IMR-90 (cell line): ENCODE data around the gene NCAPG2. TPM values are rescaled to one million over a fixed set of nuclear protein-coding genes. Genes with fewer than 3 reads are reported as not detected.

Experiments used
- ATAC-seq: fragments of 200-7000 bp; cut with Tn5 transposase; 2 replicates; pipeline ENCODE4 v1.9.1; 2020; ENCODE audit warnings: low read depth, mild to moderate bottlenecking, moderate library complexity
- BruUV-seq: library from RNA; stranded (reverse); fragments of 400-500 nt; replicated peaks from 2 replicates; lab custom pipeline; 2021; lab: Mats Ljungman, UMichigan
- CTCF ChIA-PET: fragments of 300-600 bp; formaldehyde crosslinking; extraction: SDS; loops from one replicate; lab custom pipeline; 2021; ENCODE audit warnings: antibody characterized with exemption; lab: Yijun Ruan, JAX
- POLR2A ChIA-PET: fragments of 300-600 bp; sonication (Branson Sonifier 250); formaldehyde crosslinking; loops from one replicate; lab custom pipeline; 2022; ENCODE audit warnings: antibody characterized with exemption; ENCODE audit not compliant: unreplicated experiment; lab: Charles Lee
- DNase-seq: peaks from one replicate; pipeline ENCODE4 v3.0.0; 2013
- H2AFZ ChIP-seq: replicated peaks from 2 replicates; pipeline ENCODE3; 2013; ENCODE audit warnings: low read length, mild to moderate bottlenecking; ENCODE audit not compliant: poor library complexity
- H2AK5ac ChIP-seq: 2 replicates; pipeline ENCODE4 v1.6.1; 2013; ENCODE audit warnings: low read depth, low read length, inconsistent platforms
- H2AK9ac ChIP-seq: replicated peaks from 2 replicates; pipeline ENCODE3; 2013; ENCODE audit warnings: mild to moderate bottlenecking, low read depth, low read length, moderate library complexity; ENCODE audit not compliant: poor library complexity
- H2BK120ac ChIP-seq: 2 replicates; pipeline ENCODE4 v1.6.1; 2013; ENCODE audit warnings: low read depth, low read length, inconsistent platforms
- H2BK15ac ChIP-seq: 3 replicates; pipeline ENCODE4 v1.6.1; 2013; ENCODE audit warnings: low read depth, low read length, inconsistent platforms
- H2BK20ac ChIP-seq: 2 replicates; pipeline ENCODE4 v1.6.1; 2013; ENCODE audit warnings: low read depth, mild to moderate bottlenecking, inconsistent platforms, low read length, moderate library complexity
- H2BK5ac ChIP-seq: 2 replicates; pipeline ENCODE4 v1.6.1; 2013; ENCODE audit warnings: mild to moderate bottlenecking, low read depth, low read length, inconsistent platforms; ENCODE audit not compliant: poor library complexity, severe bottlenecking
- H3K14ac ChIP-seq: replicated peaks from 2 replicates; pipeline ENCODE4 v1.6.1; 2013; ENCODE audit warnings: low read depth, low read length, inconsistent platforms
- H3K18ac ChIP-seq: 2 replicates; pipeline ENCODE4 v1.6.1; 2013; ENCODE audit warnings: low read depth, low read length, control low read depth
- H3K23ac ChIP-seq: 2 replicates; pipeline ENCODE4 v1.6.1; 2013; ENCODE audit warnings: low read depth, low read length, inconsistent platforms
- H3K27ac ChIP-seq: 2 replicates; pipeline ENCODE4 v1.5.1; 2013; ENCODE audit warnings: mild to moderate bottlenecking, control low read depth, low read length; ENCODE audit not compliant: insufficient read depth
- H3K27me3 ChIP-seq: 2 replicates; pipeline ENCODE4 v1.6.1; 2013; ENCODE audit warnings: low read length; ENCODE audit not compliant: control insufficient read depth, insufficient read depth
- H3K36me3 ChIP-seq: 2 replicates; pipeline ENCODE4 v1.6.1; 2013; ENCODE audit warnings: low read length, mixed read lengths; ENCODE audit not compliant: control insufficient read depth, insufficient read depth
- H3K4ac ChIP-seq: 2 replicates; pipeline ENCODE4 v1.6.1; 2013; ENCODE audit warnings: low read depth, low read length, inconsistent platforms
- H3K4me1 ChIP-seq: 2 replicates; pipeline ENCODE4 v1.6.1; 2013; ENCODE audit warnings: low read length, mixed read lengths; ENCODE audit not compliant: control insufficient read depth, insufficient read depth
- H3K4me2 ChIP-seq: 2 replicates; pipeline ENCODE4 v1.6.1; 2013; ENCODE audit warnings: low read depth, mild to moderate bottlenecking, control low read depth, low read length, moderate library complexity
- H3K4me3 ChIP-seq: 2 replicates; pipeline ENCODE4 v1.5.1; 2013; ENCODE audit warnings: low read depth, mild to moderate bottlenecking, control low read depth, low read length, moderate library complexity; ENCODE audit not compliant: insufficient read depth
- H3K56ac ChIP-seq: 2 replicates; pipeline ENCODE4 v1.6.1; 2013; ENCODE audit warnings: low read length, inconsistent platforms; ENCODE audit not compliant: insufficient read depth; ENCODE audit errors: extremely low read depth
- H3K79me1 ChIP-seq, 2 experiments: 2 replicates each; pipeline ENCODE4 v1.6.1; 2013; ENCODE audit warnings: low read length in 2 of 2, inconsistent platforms in 1 of 2, low read depth in 1 of 2
- H3K9ac ChIP-seq: 2 replicates; pipeline ENCODE4 v1.6.1; 2013; ENCODE audit warnings: low read depth, low read length, control low read depth
- H3K9me1 ChIP-seq: 2 replicates; pipeline ENCODE4 v1.6.1; 2013; ENCODE audit warnings: low read length, inconsistent platforms; ENCODE audit not compliant: insufficient read depth
- H3K9me3 ChIP-seq: 2 replicates; pipeline ENCODE4 v1.6.1; 2013; ENCODE audit warnings: low read length; ENCODE audit not compliant: control insufficient read depth, insufficient read depth
- H4K20me1 ChIP-seq: 2 replicates; pipeline ENCODE4 v1.6.1; 2013; ENCODE audit warnings: low read length, inconsistent platforms; ENCODE audit not compliant: insufficient read depth
- H4K5ac ChIP-seq: 2 replicates; pipeline ENCODE4 v1.6.1; 2013; ENCODE audit warnings: mild to moderate bottlenecking, low read depth, low read length, control low read depth
- H4K8ac ChIP-seq, 2 experiments: 2 replicates each; pipeline ENCODE4 v1.6.1; 2013; ENCODE audit warnings: low read depth in 2 of 2, low read length in 2 of 2, control low read depth in 1 of 2, inconsistent platforms in 1 of 2
- H4K91ac ChIP-seq: 2 replicates; pipeline ENCODE4 v1.6.1; 2013; ENCODE audit warnings: low read depth, low read length, inconsistent platforms; ENCODE audit not compliant: insufficient read depth
- BHLHE40 ChIP-seq: fragments of 150-350 bp; IDR thresholded peaks from 2 replicates; pipeline ENCODE4 v1.6.1; 2016; ENCODE audit warnings: mild to moderate bottlenecking, low read depth, low read length
- CEBPB ChIP-seq: IDR thresholded peaks from 2 replicates; pipeline ENCODE4 v1.6.1; 2012; ENCODE audit warnings: low read depth, low read length, improper control_type of control experiment
- FOS ChIP-seq: fragments of 150-350 bp; IDR thresholded peaks from 2 replicates; pipeline ENCODE4 v1.6.1; 2016; ENCODE audit warnings: low read depth, low read length
- MAZ ChIP-seq: IDR thresholded peaks from 2 replicates; pipeline ENCODE4 v1.6.1; 2012; ENCODE audit warnings: low read depth, mild to moderate bottlenecking, low read length, improper control_type of control experiment, moderate library complexity, borderline replicate concordance
- MXI1 ChIP-seq: IDR thresholded peaks from 2 replicates; pipeline ENCODE4 v1.6.1; 2012; ENCODE audit warnings: low read depth, mild to moderate bottlenecking, low read length, moderate library complexity, borderline replicate concordance
- NFE2L2 ChIP-seq: fragments of 150-350 bp; IDR thresholded peaks from 2 replicates; pipeline ENCODE4 v1.6.1; 2016; ENCODE audit warnings: low read depth, mild to moderate bottlenecking, low read length
- RAD21 ChIP-seq: IDR thresholded peaks from 2 replicates; pipeline ENCODE4 v1.6.1; 2012; ENCODE audit warnings: low read length, improper control_type of control experiment
- RFX5 ChIP-seq: IDR thresholded peaks from 2 replicates; pipeline ENCODE4 v1.8.0; 2012; ENCODE audit warnings: low read depth, mild to moderate bottlenecking, low read length, moderate library complexity
- WGBS, 2 experiments: methylation state at CpG; one replicate each; pipeline versions ENCODE4 v1.1.5 to v1.1.7; 2013; ENCODE audit warnings: missing lambda C conversion rate in 2 of 2; ENCODE audit not compliant: insufficient read length in 1 of 2; ENCODE audit errors: extremely low coverage in 2 of 2; 5-methylcytosine and 5-hydroxymethylcytosine counted together
- dilution Hi-C: fragments of 300-500 bp; cut with HindIII; formaldehyde crosslinking; loops from one replicate; pipeline ENCODE4 v1.14.3; 2018; ENCODE audit warnings: low sequenced_read_pairs; ENCODE audit not compliant: unreplicated experiment
- in situ Hi-C: fragments of 300-500 bp; cut with MboI; formaldehyde crosslinking; loops from 3 replicates; pipeline ENCODE4 v1.14.3; 2019; ENCODE audit warnings: low sequenced_read_pairs, inconsistent platforms, mixed read lengths
- intact Hi-C: fragments of 100-400 bp; cut with micrococcal nuclease; formaldehyde crosslinking; loops from 2 replicates; pipeline ENCODE4 v1.10.0; 2022
- polyA plus RNA-seq, 3 experiments: library from polyadenylated mRNA; depleted of rRNA; stranded (reverse); fragments of >200 nt; gene quantifications; 2 replicates each; pipeline ENCODE4 v1.2.3, GENCODE V29; 2012; ENCODE audit warnings: low replicate concordance in 1 of 3
- total RNA-seq: library from RNA; depleted of rRNA; stranded (reverse); fragments of >200 nt; gene quantifications from 2 replicates; pipeline ENCODE4 v1.2.3, GENCODE V29; 2012
- TF ChIP-seq, protein P1 (sequence below): conservative IDR thresholded peaks from 2 replicates; pipeline ENCODE4 v1.5.1; 2012; ENCODE audit warnings: mild to moderate bottlenecking, low read depth, low read length, improper control_type of control experiment
- TF ChIP-seq, protein P2 (sequence below): fragments of 150-350 bp; IDR thresholded peaks from 2 replicates; pipeline ENCODE4 v1.6.1; 2017; ENCODE audit warnings: mild to moderate bottlenecking, antibody characterized with exemption, low read length, low read depth

Gene NCAPG2
- total and polyA plus RNA-seq, 2 of the 4 experiments (the other 2 are of a cell fraction): 25.6 to 25.8 TPM

DNA sequence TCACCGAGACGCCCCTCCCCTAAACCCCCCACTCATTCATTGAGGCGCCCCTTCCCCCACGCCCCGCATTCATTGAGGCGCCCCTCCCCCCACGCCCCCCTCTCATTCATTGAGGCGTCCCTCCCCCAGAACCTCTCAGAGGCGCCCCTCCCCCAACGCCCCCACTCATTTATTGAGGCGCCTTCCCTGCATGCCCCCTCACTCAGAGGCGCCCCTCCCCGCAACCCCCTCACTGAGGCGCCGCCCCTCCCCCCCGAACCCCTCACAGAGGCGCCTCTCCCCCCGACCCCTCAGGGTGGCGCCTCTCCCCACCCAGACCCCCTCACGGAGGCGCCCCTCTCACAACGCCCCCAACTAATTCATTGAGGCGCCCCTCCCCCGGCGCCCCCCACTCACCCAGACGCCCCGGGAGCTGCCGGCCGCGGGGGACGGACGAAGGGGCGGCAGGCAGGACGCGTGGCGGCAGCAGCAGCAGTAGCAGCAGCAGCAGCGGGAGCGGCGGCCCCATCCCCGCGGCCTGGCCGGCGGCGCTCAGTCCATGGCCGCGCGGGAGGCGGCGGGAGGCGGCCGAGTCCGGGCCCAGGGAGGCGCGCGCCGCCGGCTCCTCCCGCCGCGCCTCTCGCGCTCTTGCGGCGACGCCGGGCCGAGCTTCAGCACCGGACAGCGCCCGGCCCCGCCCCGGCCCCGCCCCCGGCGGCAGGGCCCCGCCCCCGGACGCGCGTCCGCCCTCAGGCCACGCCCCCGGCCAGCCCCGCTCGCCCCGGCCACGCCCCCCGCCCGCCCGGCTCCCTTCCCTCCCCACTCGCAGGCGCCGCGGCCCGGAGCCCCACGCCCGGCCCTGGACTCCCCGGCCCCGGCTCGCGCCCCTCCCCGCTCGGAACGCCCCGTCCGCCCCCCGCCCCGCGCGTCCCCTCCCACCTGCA is 117.2 kb downstream of the NCAPG2 start, which contains the start of gene PTPRN2 (continued):
- TF ChIP-seq RFX5: no peak
- TF ChIP-seq MXI1: no peak

DNA sequence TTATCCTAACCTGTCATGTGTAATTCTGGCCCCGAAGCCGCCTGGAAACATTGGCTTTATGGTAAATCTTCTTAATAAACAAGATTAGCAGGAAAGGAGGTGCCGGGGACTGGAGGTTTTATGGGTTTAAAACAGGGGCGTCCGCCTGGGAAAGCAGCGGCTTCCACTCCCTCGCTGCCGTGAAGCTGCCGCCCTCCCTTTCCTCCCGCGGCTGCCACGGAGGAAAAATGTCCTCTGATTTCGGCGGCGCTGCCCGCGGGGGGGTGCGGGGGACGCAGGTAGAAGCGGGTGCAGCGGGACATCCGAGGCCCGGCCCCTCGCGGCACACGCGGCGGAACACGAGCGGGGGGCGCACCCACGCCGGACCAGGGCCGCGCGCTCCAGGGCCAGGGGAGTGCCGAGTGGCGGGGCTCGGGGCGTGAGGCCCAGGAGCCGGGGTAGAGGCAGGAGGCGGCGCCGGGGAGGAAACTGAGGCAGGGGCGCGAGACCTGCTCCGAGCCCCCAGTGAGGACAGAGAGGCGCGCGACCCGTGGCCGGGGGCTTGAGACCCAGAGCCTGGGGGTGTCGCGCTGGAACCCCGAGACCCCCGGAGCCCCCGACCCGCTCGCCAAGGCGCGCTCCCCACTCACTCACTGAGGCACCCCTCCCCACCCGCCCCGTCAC is 118.0 kb downstream of the NCAPG2 start:
- POLR2A ChIA-PET: no interaction called here
- CTCF ChIA-PET: no interaction called here
- H3K14ac ChIP-seq: no peak overlapping the region
- no peaks in the 10 kb centered on the region for H3K9me3 ChIP-seq
- H3K27ac ChIP-seq: no peak overlapping the region
- dilution Hi-C loops (no loop called here), intact Hi-C loops (no loop called here), in situ Hi-C loops (no loop called here)
- H2BK120ac ChIP-seq: no peak overlapping the region
- H3K9ac ChIP-seq: no peak overlapping the region
- no peak overlapping the region for H2BK15ac ChIP-seq
- H2BK20ac ChIP-seq: no peak overlapping the region
- no peak overlapping the region for H3K4ac ChIP-seq
- H3K56ac ChIP-seq: no peak overlapping the region
- peaks cover 34% of the 10 kb centered on the region for H3K27me3 ChIP-seq
- no peak overlapping the region for H2AK9ac ChIP-seq
- no peaks in the 10 kb centered on the region for H4K20me1 ChIP-seq
- BruUV-seq: no TSS peak
- no peak overlapping the region; the same call in 1 of the 2 replicates for H3K4me2 ChIP-seq
- no peak for ATAC-seq
- DNase-seq: no peak
- H4K8ac ChIP-seq: no peak overlapping the region
- no peaks in the 10 kb centered on the region for H3K9me1 ChIP-seq
- no peak overlapping the region for H3K23ac ChIP-seq
- no peak overlapping the region for H2BK5ac ChIP-seq
- no peak overlapping the region for H4K5ac ChIP-seq
- no peak overlapping the region for H4K91ac ChIP-seq
- H3K4me3 ChIP-seq: no peak overlapping the region
- H2AFZ ChIP-seq: no peak overlapping the region
- no peaks in the 10 kb centered on the region for H3K36me3 ChIP-seq
- whole genome bisulfite sequencing, 2 experiments: 0% methylated on average over 1 of the region's 63 CpGs; no CpG with 5 or more reads in 1 of the 2 experiments
- H2AK5ac ChIP-seq: no peak overlapping the region
- H3K18ac ChIP-seq: no peak overlapping the region
- H3K79me1 ChIP-seq: no peaks in the 10 kb centered on the region
- H3K4me1 ChIP-seq: no peaks in the 10 kb centered on the region; the same call in 1 of the 2 replicates
- TF ChIP-seq FOS (no peak), CEBPB (no peak), MAZ (no peak), BHLHE40 (no peak), MXI1 (no peak), RFX5 (no peak), NFE2L2 (no peak), RAD21 (no peak)
- TF ChIP-seq, protein P1, sequence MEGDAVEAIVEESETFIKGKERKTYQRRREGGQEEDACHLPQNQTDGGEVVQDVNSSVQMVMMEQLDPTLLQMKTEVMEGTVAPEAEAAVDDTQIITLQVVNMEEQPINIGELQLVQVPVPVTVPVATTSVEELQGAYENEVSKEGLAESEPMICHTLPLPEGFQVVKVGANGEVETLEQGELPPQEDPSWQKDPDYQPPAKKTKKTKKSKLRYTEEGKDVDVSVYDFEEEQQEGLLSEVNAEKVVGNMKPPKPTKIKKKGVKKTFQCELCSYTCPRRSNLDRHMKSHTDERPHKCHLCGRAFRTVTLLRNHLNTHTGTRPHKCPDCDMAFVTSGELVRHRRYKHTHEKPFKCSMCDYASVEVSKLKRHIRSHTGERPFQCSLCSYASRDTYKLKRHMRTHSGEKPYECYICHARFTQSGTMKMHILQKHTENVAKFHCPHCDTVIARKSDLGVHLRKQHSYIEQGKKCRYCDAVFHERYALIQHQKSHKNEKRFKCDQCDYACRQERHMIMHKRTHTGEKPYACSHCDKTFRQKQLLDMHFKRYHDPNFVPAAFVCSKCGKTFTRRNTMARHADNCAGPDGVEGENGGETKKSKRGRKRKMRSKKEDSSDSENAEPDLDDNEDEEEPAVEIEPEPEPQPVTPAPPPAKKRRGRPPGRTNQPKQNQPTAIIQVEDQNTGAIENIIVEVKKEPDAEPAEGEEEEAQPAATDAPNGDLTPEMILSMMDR: no peak
- TF ChIP-seq, protein P2, sequence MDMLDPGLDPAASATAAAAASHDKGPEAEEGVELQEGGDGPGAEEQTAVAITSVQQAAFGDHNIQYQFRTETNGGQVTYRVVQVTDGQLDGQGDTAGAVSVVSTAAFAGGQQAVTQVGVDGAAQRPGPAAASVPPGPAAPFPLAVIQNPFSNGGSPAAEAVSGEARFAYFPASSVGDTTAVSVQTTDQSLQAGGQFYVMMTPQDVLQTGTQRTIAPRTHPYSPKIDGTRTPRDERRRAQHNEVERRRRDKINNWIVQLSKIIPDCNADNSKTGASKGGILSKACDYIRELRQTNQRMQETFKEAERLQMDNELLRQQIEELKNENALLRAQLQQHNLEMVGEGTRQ: no peak
